HepG2 (cell line): ENCODE measurements around the gene MARCHF9. TPM values are rescaled to one million over a fixed set of nuclear protein-coding genes. Genes with fewer than 3 reads are reported as not detected.

Experiments used
- AFF4 ChIP-seq: sonication (generic); formaldehyde crosslinking; IDR thresholded peaks from 2 replicates; pipeline ENCODE4 v1.4.0; 2020; ENCODE audit warnings: missing genetic modification reagents
- HIC2 ChIP-seq: sonication (generic); formaldehyde crosslinking; IDR thresholded peaks from 2 replicates; pipeline ENCODE4 v1.9.0; 2022; ENCODE audit warnings: low read depth, missing genetic modification reagents
- PAX8 ChIP-seq: sonication (generic); formaldehyde crosslinking; IDR thresholded peaks from 2 replicates; pipeline ENCODE4 v1.8.0; 2022; ENCODE audit warnings: mild to moderate bottlenecking, missing genetic modification reagents, borderline replicate concordance
- PRMT3 ChIP-seq: sonication (generic); formaldehyde crosslinking; IDR thresholded peaks from 2 replicates; pipeline ENCODE4 v1.8.1; 2022; ENCODE audit warnings: low read depth, mild to moderate bottlenecking, moderate library complexity, missing genetic modification reagents, borderline replicate concordance
- SMAD1 ChIP-seq: sonication (generic); formaldehyde crosslinking; IDR thresholded peaks from 2 replicates; pipeline ENCODE4 v1.4.0; 2020; ENCODE audit warnings: missing genetic modification reagents, low read depth, mild to moderate bottlenecking, borderline replicate concordance
- TEAD3 ChIP-seq: optimal IDR thresholded peaks from 2 replicates; pipeline ENCODE3; 2016; ENCODE audit warnings: borderline replicate concordance
- ZNF609 ChIP-seq: sonication (generic); formaldehyde crosslinking; IDR thresholded peaks from 2 replicates; pipeline ENCODE4 v1.4.0; 2020; ENCODE audit warnings: mild to moderate bottlenecking, missing genetic modification reagents, borderline replicate concordance
- ZNF792 ChIP-seq: IDR thresholded peaks from 2 replicates; pipeline ENCODE4 v1.6.1; 2016
- ZSCAN12 ChIP-seq: sonication (generic); formaldehyde crosslinking; IDR thresholded peaks from 2 replicates; pipeline ENCODE4 v1.9.0; 2021; ENCODE audit warnings: mild to moderate bottlenecking, missing genetic modification reagents
- ZSCAN30 ChIP-seq: sonication (generic); formaldehyde crosslinking; IDR thresholded peaks from 2 replicates; pipeline ENCODE4 v1.5.0; 2020; ENCODE audit warnings: mild to moderate bottlenecking, missing genetic modification reagents
- polyA plus RNA-seq, 8 experiments: library from polyadenylated mRNA; depleted of rRNA in 3 of 8; stranded (reverse) in 7 of 8; unstranded in 1 of 8; fragments of >200 nt; fragmentation: Illumina TruSeq in 4 of 8; extraction: Trizol in 4 of 8; gene quantifications; 2 replicates each; pipeline versions ENCODE4 v1.2.1 to v1.2.3, GENCODE V29; 2011 to 2016; ENCODE audit warnings: low read depth in 4 of 8, missing spikeins in 1 of 8, mixed read lengths in 1 of 8; ENCODE audit not compliant: insufficient read depth in 1 of 8
- total RNA-seq, 5 experiments: library from RNA; depleted of rRNA; stranded (reverse); fragments of >200 nt; fragmentation: Illumina TruSeq; extraction: Trizol; gene quantifications; 2 replicates each; pipeline ENCODE4 v1.2.3, GENCODE V29; 2016; ENCODE audit warnings: low read depth in 1 of 5
- TF ChIP-seq, protein P1 (sequence below): sonication (generic); formaldehyde crosslinking; IDR thresholded peaks from 2 replicates; pipeline ENCODE4 v1.5.1; 2020; ENCODE audit warnings: missing genetic modification reagents, mild to moderate bottlenecking, borderline replicate concordance
- TF ChIP-seq, protein P2 (sequence below): sonication (generic); formaldehyde crosslinking; IDR thresholded peaks from 2 replicates; pipeline ENCODE4 v1.5.0; 2020; ENCODE audit warnings: mild to moderate bottlenecking, missing genetic modification reagents

Gene MARCHF9
- total and polyA plus RNA-seq, 2 of the 13 experiments (the other 11 are each of a cell fraction or from before 2014, with no cell fraction given), result 5.7 to 9.6 TPM

GRCh38 chr12:57755454-57756372 lies 810 bp downstream of the MARCHF9 start (continued):
- TF ChIP-seq HIC2 (CRISPR knock-in tag) (no peak), SMAD1 (CRISPR knock-in tag) (no peak), ZSCAN12 (CRISPR knock-in tag) (no peak), PAX8 (CRISPR knock-in tag) (no peak), PRMT3 (CRISPR knock-in tag) (no peak), ZNF792 (CRISPR knock-in tag) (no peak), ZSCAN30 (CRISPR knock-in tag) (no peak), TEAD3 (CRISPR knock-in tag) (peak; percentile 31), AFF4 (CRISPR knock-in tag) (0 out of 2 replicates have a peak, but pooled peaks have one; percentile 32), ZNF609 (CRISPR knock-in tag) (no peak; the same call in 1 of the 2 replicates)
- TF ChIP-seq, protein P1, sequence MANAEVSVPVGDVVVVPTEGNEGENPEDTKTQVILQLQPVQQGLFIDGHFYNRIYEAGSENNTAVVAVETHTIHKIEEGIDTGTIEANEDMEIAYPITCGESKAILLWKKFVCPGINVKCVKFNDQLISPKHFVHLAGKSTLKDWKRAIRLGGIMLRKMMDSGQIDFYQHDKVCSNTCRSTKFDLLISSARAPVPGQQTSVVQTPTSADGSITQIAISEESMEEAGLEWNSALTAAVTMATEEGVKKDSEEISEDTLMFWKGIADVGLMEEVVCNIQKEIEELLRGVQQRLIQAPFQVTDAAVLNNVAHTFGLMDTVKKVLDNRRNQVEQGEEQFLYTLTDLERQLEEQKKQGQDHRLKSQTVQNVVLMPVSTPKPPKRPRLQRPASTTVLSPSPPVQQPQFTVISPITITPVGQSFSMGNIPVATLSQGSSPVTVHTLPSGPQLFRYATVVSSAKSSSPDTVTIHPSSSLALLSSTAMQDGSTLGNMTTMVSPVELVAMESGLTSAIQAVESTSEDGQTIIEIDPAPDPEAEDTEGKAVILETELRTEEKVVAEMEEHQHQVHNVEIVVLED (CRISPR knock-in tag), result no peak; the same call in 1 of the 2 replicates
- TF ChIP-seq, protein P2, sequence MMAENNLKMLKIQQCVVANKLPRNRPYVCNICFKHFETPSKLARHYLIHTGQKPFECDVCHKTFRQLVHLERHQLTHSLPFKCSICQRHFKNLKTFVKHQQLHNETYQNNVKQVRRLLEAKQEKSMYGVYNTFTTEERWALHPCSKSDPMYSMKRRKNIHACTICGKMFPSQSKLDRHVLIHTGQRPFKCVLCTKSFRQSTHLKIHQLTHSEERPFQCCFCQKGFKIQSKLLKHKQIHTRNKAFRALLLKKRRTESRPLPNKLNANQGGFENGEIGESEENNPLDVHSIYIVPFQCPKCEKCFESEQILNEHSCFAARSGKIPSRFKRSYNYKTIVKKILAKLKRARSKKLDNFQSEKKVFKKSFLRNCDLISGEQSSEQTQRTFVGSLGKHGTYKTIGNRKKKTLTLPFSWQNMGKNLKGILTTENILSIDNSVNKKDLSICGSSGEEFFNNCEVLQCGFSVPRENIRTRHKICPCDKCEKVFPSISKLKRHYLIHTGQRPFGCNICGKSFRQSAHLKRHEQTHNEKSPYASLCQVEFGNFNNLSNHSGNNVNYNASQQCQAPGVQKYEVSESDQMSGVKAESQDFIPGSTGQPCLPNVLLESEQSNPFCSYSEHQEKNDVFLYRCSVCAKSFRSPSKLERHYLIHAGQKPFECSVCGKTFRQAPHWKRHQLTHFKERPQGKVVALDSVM (CRISPR knock-in tag), result peak; percentile 42; the same call in 1 of the 2 replicates
